Measurements from ENCODE around the gene GTF3A. TPM values are rescaled to one million over a fixed set of nuclear protein-coding genes. Genes with fewer than 3 reads are reported as not detected.

Gene GTF3A
- total and polyA plus RNA-seq, 9 of the 15 experiments (the other 6 are each of a cell fraction or from before 2014, with no cell fraction given) = 47.5 to 303 (median 174) TPM

DNA sequence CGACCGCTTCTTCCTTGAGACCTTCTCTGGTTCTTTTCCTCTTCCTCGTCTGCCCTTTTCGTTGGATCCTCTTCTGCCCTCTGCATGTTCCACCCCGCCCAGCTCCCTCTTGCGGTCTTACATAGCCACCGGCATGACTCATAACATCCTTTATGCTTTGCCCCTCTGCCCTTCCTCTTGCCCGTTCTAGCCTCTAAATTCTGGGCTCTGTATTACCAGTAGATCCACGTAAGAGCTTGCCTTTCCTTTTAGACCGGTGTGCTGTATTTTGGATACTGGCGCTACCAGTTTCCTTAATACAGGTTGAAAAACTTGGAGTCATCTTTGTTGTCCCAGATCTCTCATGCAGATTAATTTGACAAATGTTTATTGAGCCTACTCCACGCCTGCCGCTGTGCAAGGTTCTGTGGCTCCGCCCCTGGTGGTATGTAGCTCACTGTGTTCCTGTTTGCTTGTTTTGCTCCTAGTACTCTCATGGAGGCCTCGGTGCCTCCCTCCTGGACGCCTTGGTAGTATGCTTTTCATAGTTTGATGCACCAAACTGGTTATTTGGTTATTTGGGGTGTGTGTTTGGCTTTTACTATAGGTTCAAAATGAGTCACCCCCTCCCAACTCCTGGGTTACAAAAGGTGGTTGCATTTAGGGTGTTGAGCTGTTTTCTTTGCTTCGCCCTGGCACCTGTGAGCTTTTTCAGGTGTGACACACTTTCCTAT lies 1.7 kb downstream of the GTF3A start (continued):
- no peak for TF ChIP-seq CREBBP (IDR thresholded peaks at IDR 0.05; ENCODE audit: low read depth, low read length)
- TF ChIP-seq ZNF143 (CRISPR knock-in tag; IDR thresholded peaks at IDR 0.05) = no peak
- no peak for TF ChIP-seq ESRRA (IDR thresholded peaks at IDR 0.05; ENCODE audit: borderline replicate concordance, low read depth)
- TF ChIP-seq ZBTB33 (CRISPR knock-in tag; IDR thresholded peaks at IDR 0.05) = no peak
- TF ChIP-seq KLF10 (CRISPR knock-in tag; IDR thresholded peaks at IDR 0.05) = no peak
- TF ChIP-seq IRF9 (tag; IDR thresholded peaks at IDR 0.05) = no peak
- TF ChIP-seq ZNF584 (CRISPR knock-in tag; IDR thresholded peaks at IDR 0.05; ENCODE audit: low read depth) = no peak
- TF ChIP-seq, protein P1, sequence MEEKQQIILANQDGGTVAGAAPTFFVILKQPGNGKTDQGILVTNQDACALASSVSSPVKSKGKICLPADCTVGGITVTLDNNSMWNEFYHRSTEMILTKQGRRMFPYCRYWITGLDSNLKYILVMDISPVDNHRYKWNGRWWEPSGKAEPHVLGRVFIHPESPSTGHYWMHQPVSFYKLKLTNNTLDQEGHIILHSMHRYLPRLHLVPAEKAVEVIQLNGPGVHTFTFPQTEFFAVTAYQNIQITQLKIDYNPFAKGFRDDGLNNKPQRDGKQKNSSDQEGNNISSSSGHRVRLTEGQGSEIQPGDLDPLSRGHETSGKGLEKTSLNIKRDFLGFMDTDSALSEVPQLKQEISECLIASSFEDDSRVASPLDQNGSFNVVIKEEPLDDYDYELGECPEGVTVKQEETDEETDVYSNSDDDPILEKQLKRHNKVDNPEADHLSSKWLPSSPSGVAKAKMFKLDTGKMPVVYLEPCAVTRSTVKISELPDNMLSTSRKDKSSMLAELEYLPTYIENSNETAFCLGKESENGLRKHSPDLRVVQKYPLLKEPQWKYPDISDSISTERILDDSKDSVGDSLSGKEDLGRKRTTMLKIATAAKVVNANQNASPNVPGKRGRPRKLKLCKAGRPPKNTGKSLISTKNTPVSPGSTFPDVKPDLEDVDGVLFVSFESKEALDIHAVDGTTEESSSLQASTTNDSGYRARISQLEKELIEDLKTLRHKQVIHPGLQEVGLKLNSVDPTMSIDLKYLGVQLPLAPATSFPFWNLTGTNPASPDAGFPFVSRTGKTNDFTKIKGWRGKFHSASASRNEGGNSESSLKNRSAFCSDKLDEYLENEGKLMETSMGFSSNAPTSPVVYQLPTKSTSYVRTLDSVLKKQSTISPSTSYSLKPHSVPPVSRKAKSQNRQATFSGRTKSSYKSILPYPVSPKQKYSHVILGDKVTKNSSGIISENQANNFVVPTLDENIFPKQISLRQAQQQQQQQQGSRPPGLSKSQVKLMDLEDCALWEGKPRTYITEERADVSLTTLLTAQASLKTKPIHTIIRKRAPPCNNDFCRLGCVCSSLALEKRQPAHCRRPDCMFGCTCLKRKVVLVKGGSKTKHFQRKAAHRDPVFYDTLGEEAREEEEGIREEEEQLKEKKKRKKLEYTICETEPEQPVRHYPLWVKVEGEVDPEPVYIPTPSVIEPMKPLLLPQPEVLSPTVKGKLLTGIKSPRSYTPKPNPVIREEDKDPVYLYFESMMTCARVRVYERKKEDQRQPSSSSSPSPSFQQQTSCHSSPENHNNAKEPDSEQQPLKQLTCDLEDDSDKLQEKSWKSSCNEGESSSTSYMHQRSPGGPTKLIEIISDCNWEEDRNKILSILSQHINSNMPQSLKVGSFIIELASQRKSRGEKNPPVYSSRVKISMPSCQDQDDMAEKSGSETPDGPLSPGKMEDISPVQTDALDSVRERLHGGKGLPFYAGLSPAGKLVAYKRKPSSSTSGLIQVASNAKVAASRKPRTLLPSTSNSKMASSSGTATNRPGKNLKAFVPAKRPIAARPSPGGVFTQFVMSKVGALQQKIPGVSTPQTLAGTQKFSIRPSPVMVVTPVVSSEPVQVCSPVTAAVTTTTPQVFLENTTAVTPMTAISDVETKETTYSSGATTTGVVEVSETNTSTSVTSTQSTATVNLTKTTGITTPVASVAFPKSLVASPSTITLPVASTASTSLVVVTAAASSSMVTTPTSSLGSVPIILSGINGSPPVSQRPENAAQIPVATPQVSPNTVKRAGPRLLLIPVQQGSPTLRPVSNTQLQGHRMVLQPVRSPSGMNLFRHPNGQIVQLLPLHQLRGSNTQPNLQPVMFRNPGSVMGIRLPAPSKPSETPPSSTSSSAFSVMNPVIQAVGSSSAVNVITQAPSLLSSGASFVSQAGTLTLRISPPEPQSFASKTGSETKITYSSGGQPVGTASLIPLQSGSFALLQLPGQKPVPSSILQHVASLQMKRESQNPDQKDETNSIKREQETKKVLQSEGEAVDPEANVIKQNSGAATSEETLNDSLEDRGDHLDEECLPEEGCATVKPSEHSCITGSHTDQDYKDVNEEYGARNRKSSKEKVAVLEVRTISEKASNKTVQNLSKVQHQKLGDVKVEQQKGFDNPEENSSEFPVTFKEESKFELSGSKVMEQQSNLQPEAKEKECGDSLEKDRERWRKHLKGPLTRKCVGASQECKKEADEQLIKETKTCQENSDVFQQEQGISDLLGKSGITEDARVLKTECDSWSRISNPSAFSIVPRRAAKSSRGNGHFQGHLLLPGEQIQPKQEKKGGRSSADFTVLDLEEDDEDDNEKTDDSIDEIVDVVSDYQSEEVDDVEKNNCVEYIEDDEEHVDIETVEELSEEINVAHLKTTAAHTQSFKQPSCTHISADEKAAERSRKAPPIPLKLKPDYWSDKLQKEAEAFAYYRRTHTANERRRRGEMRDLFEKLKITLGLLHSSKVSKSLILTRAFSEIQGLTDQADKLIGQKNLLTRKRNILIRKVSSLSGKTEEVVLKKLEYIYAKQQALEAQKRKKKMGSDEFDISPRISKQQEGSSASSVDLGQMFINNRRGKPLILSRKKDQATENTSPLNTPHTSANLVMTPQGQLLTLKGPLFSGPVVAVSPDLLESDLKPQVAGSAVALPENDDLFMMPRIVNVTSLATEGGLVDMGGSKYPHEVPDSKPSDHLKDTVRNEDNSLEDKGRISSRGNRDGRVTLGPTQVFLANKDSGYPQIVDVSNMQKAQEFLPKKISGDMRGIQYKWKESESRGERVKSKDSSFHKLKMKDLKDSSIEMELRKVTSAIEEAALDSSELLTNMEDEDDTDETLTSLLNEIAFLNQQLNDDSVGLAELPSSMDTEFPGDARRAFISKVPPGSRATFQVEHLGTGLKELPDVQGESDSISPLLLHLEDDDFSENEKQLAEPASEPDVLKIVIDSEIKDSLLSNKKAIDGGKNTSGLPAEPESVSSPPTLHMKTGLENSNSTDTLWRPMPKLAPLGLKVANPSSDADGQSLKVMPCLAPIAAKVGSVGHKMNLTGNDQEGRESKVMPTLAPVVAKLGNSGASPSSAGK (IDR thresholded peaks at IDR 0.05) = peak; percentile 41; the same call in 1 of the 2 replicates
- no peak for TF ChIP-seq CXXC5 (CRISPR knock-in tag; IDR thresholded peaks at IDR 0.05)

Measured in K562 (cell line).